ENCODE data around the gene TJP1.
"Not testable (repeated sequence)": the region's sequence is repeated elsewhere in the genome, so short reads cannot be mapped to it uniquely, and the experiment has no call there.

Gene TJP1

GRCh38 chr15:29753506-29753905 is 68.8 kb downstream of the TJP1 start:
- DNase-seq (ENCODE audit: low read depth) = no peak

- DNase-seq (ENCODE audit: low read depth) = no peak
Observed at GRCh38 chr15:29750754-29751153, 71.5 kb downstream of the TJP1 start.

GRCh38 chr15:29749365-29750086 is 72.7 kb downstream of the TJP1 start:
- no peak for DNase-seq (ENCODE audit: low read depth)

GRCh38 chr15:29747837-29748417 is 74.3 kb downstream of the TJP1 start:
- no peak for DNase-seq (ENCODE audit: low read depth)

- no peak for DNase-seq (ENCODE audit: low read depth)
Observed at GRCh38 chr15:29743475-29743874, 78.8 kb downstream of the TJP1 start.

- no peak for DNase-seq (ENCODE audit: low read depth)
Observed at GRCh38 chr15:29740692-29741311, 81.5 kb downstream of the TJP1 start.

GRCh38 chr15:29736744-29737020 is 85.6 kb downstream of the TJP1 start:
- DNase-seq (ENCODE audit: low read depth) = no peak

GRCh38 chr15:29736012-29736743 is 86.1 kb downstream of the TJP1 start:
- no peak for DNase-seq (ENCODE audit: low read depth)

GRCh38 chr15:29734917-29735572 is 87.2 kb downstream of the TJP1 start:
- DNase-seq (ENCODE audit: low read depth) = no peak

GRCh38 chr15:29731865-29732264 is 90.4 kb downstream of the TJP1 start:
- no peak for DNase-seq (ENCODE audit: low read depth)

GRCh38 chr15:29730471-29730870 is 91.8 kb downstream of the TJP1 start:
- not testable (repeated sequence) for DNase-seq (ENCODE audit: low read depth)

GRCh38 chr15:29728418-29728817 is 93.8 kb downstream of the TJP1 start:
- DNase-seq (ENCODE audit: low read depth) = no peak

GRCh38 chr15:29727871-29728270 is 94.4 kb downstream of the TJP1 start:
- no peak for DNase-seq (ENCODE audit: low read depth)

GRCh38 chr15:29726553-29726952 is 95.7 kb downstream of the TJP1 start:
- DNase-seq (ENCODE audit: low read depth) = no peak

- no peak for DNase-seq (ENCODE audit: low read depth)
Observed at GRCh38 chr15:29724026-29724425, 98.2 kb downstream of the TJP1 start.

GRCh38 chr15:29713784-29714183 is 108.5 kb downstream of the TJP1 start:
- no peak for DNase-seq (ENCODE audit: low read depth)

GRCh38 chr15:29712149-29712885 is 110.0 kb downstream of the TJP1 start:
- no peak for DNase-seq (ENCODE audit: low read depth)

- no peak for DNase-seq (ENCODE audit: low read depth)
Observed at GRCh38 chr15:29711531-29711930, 110.7 kb downstream of the TJP1 start.

- DNase-seq (ENCODE audit: low read depth) = no peak
Observed at GRCh38 chr15:29708519-29708918, 113.7 kb downstream of the TJP1 start.

GRCh38 chr15:29704950-29705597 is 117.2 kb downstream of the TJP1 start:
- DNase-seq (ENCODE audit: low read depth) = no peak

GRCh38 chr15:29701151-29701550 is 121.1 kb downstream of the TJP1 start:
- DNase-seq (ENCODE audit: low read depth) = no peak
